Measurements from ENCODE around the gene PPARGC1A. TPM values are rescaled to one million over a fixed set of nuclear protein-coding genes. Genes with fewer than 3 reads are reported as not detected.

Gene PPARGC1A
- total and polyA plus RNA-seq, 2 experiments from 2014 or later, result 0.76 to 3.3 TPM

DNA sequence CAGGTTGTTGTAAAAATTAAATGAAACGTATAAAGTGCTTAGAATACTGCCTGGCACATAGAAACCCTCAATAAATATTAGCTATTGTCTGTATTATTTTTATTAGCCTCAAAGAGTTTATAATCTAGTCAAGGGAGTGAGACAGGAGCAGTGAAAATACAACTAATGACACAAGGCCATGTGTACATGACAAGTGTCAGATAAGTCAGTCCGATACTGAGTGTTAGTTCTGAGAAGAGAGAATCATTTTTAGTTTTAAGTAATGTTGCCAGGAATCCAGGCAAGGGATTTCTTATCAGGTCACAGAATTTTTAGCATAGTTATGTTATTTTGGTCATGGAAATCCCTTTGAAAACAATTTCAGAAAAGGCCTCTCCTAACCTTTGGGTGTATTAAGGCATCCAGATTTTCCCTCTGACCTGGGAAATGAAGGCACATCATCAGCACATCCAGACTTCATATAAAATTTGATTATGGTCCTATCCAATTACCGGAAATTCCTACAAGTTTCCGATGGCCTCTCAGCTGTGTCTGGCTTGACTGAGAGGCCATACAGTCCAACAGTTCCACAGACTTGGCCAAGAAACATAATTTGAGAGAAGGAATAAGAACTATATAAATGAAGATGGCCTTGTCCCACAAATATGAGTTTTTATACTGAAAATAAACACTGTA lies 35.7 kb downstream of the PPARGC1A start (continued):
- TF ChIP-seq, protein P1, sequence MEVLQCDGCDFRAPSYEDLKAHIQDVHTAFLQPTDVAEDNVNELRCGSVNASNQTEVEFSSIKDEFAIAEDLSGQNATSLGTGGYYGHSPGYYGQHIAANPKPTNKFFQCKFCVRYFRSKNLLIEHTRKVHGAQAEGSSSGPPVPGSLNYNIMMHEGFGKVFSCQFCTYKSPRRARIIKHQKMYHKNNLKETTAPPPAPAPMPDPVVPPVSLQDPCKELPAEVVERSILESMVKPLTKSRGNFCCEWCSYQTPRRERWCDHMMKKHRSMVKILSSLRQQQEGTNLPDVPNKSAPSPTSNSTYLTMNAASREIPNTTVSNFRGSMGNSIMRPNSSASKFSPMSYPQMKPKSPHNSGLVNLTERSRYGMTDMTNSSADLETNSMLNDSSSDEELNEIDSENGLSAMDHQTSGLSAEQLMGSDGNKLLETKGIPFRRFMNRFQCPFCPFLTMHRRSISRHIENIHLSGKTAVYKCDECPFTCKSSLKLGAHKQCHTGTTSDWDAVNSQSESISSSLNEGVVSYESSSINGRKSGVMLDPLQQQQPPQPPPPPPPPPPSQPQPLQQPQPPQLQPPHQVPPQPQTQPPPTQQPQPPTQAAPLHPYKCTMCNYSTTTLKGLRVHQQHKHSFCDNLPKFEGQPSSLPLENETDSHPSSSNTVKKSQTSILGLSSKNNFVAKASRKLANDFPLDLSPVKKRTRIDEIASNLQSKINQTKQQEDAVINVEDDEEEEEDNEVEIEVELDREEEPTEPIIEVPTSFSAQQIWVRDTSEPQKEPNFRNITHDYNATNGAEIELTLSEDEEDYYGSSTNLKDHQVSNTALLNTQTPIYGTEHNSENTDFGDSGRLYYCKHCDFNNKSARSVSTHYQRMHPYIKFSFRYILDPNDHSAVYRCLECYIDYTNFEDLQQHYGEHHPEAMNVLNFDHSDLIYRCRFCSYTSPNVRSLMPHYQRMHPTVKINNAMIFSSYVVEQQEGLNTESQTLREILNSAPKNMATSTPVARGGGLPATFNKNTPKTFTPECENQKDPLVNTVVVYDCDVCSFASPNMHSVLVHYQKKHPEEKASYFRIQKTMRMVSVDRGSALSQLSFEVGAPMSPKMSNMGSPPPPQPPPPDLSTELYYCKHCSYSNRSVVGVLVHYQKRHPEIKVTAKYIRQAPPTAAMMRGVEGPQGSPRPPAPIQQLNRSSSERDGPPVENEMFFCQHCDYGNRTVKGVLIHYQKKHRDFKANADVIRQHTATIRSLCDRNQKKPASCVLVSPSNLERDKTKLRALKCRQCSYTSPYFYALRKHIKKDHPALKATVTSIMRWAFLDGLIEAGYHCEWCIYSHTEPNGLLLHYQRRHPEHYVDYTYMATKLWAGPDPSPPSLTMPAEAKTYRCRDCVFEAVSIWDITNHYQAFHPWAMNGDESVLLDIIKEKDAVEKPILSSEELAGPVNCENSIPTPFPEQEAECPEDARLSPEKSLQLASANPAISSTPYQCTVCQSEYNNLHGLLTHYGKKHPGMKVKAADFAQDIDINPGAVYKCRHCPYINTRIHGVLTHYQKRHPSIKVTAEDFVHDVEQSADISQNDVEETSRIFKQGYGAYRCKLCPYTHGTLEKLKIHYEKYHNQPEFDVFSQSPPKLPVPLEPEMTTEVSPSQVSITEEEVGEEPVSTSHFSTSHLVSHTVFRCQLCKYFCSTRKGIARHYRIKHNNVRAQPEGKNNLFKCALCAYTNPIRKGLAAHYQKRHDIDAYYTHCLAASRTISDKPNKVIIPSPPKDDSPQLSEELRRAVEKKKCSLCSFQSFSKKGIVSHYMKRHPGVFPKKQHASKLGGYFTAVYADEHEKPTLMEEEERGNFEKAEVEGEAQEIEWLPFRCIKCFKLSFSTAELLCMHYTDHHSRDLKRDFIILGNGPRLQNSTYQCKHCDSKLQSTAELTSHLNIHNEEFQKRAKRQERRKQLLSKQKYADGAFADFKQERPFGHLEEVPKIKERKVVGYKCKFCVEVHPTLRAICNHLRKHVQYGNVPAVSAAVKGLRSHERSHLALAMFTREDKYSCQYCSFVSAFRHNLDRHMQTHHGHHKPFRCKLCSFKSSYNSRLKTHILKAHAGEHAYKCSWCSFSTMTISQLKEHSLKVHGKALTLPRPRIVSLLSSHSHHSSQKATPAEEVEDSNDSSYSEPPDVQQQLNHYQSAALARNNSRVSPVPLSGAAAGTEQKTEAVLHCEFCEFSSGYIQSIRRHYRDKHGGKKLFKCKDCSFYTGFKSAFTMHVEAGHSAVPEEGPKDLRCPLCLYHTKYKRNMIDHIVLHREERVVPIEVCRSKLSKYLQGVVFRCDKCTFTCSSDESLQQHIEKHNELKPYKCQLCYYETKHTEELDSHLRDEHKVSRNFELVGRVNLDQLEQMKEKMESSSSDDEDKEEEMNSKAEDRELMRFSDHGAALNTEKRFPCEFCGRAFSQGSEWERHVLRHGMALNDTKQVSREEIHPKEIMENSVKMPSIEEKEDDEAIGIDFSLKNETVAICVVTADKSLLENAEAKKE (CRISPR knock-in tag; IDR thresholded peaks at IDR 0.05), result no peak

- no peaks in the 10 kb centered on the region for H3K9me2 ChIP-seq (ENCODE audit: insufficient read depth)
- no peak overlapping the region for H2AFZ ChIP-seq
- H3K4me2 ChIP-seq, result peak overlapping the region; percentile 56
- Mint-ChIP-seq H3K27ac (peak overlapping the region; percentile 51; the same call in 1 of the 2 replicates), H3K9me3 (no peaks in the 10 kb centered on the region), H3K27me3 (ENCODE audit: insufficient read depth, low read depth, poor library complexity) (no peaks in the 10 kb centered on the region), H3K36me3 (ENCODE audit: low read depth) (no peaks in the 10 kb centered on the region), H3K4me3 (no peak overlapping the region), H3K4me1 (peaks cover 17% of the 10 kb centered on the region)
- H3F3A ChIP-seq (replicated peaks; ENCODE audit: low read depth), result no peaks in the 10 kb centered on the region
- ATAC-seq (no peak), DNase-seq (ENCODE audit: low spot score) (no peak)
- H3K79me2 ChIP-seq (replicated peaks; ENCODE audit: insufficient read depth), result no peaks in the 10 kb centered on the region
- TF ChIP-seq, protein P2, sequence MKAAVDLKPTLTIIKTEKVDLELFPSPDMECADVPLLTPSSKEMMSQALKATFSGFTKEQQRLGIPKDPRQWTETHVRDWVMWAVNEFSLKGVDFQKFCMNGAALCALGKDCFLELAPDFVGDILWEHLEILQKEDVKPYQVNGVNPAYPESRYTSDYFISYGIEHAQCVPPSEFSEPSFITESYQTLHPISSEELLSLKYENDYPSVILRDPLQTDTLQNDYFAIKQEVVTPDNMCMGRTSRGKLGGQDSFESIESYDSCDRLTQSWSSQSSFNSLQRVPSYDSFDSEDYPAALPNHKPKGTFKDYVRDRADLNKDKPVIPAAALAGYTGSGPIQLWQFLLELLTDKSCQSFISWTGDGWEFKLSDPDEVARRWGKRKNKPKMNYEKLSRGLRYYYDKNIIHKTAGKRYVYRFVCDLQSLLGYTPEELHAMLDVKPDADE (IDR thresholded peaks at IDR 0.05), result no peak
- TF ChIP-seq ZNF331 (CRISPR knock-in tag; IDR thresholded peaks at IDR 0.05; ENCODE audit: low read depth) (no peak), CTCF (conservative IDR thresholded peaks at IDR 0.05; ENCODE audit: low read depth in 2 of 2) (no peak), EZH2phosphoT487 (IDR thresholded peaks at IDR 0.05; ENCODE audit: unreplicated experiment) (no peak), NANOG (IDR thresholded peaks at IDR 0.05; ENCODE audit: borderline replicate concordance) (no peak), EZH2 (IDR thresholded peaks at IDR 0.05; ENCODE audit: low read depth, unreplicated experiment) (no peak)
- H3K4me1 ChIP-seq (ENCODE audit: insufficient read depth), result peaks cover 11% of the 10 kb centered on the region; the same call in 1 of the 2 replicates
- H3K36me3 ChIP-seq (ENCODE audit: insufficient read depth), result no peaks in the 10 kb centered on the region
- H3K27me3 ChIP-seq (ENCODE audit: insufficient read depth), result no peaks in the 10 kb centered on the region
- H3K4me3 ChIP-seq, result no peak overlapping the region
- no peak overlapping the region for H3K27ac ChIP-seq (ENCODE audit: low read depth)
- no peaks in the 10 kb centered on the region for H4K20me1 ChIP-seq (replicated peaks; ENCODE audit: insufficient read depth)
These were observed 38.4 kb downstream of the PPARGC1A start for GRCh38 chr4:23851464-23851863.
